GM23338 (cell line): Measurements from ENCODE around the gene RAD51C. TPM values are rescaled to one million over a fixed set of nuclear protein-coding genes. Genes with fewer than 3 reads are reported as not detected.
"Not testable (repeated sequence)": the region's sequence is repeated elsewhere in the genome, so short reads cannot be mapped to it uniquely, and the experiment has no call there.

Source experiments
- ATAC-seq: fragments of 200-7000 bp; cut with Tn5 transposase; 3 replicates; pipeline ENCODE4 v1.9.1; 2020
- DNase-seq: peaks from one replicate; pipeline ENCODE4 v3.0.0-alpha.2; 2015; ENCODE audit warnings: low spot score
- H2AFZ ChIP-seq: fragments of 200-600 bp; sonication (generic); 2 replicates; pipeline ENCODE4 v1.8.0; 2016; ENCODE audit warnings: antibody characterized with exemption, mild to moderate bottlenecking, moderate library complexity
- H3F3A ChIP-seq: fragments of 200-600 bp; sonication (generic); replicated peaks from 2 replicates; pipeline ENCODE4 v1.8.0; 2017; ENCODE audit warnings: antibody characterized with exemption, mixed run types, low read depth
- H3K27ac ChIP-seq: fragments of 200-600 bp; sonication (generic); 2 replicates; pipeline ENCODE4 v1.6.1; 2016; ENCODE audit warnings: low read depth
- H3K27me3 ChIP-seq: fragments of 200-600 bp; sonication (generic); 2 replicates; pipeline ENCODE4 v1.8.0; 2016; ENCODE audit warnings: mild to moderate bottlenecking, mixed run types, moderate library complexity; ENCODE audit not compliant: insufficient read depth
- H3K36me3 ChIP-seq: fragments of 200-600 bp; sonication (generic); 2 replicates; pipeline ENCODE4 v1.8.0; 2016; ENCODE audit warnings: mild to moderate bottlenecking; ENCODE audit not compliant: insufficient read depth
- H3K4me1 ChIP-seq: fragments of 200-600 bp; sonication (generic); 2 replicates; pipeline ENCODE4 v1.8.0; 2016; ENCODE audit warnings: mild to moderate bottlenecking, moderate library complexity; ENCODE audit not compliant: insufficient read depth
- H3K4me2 ChIP-seq: fragments of 200-600 bp; sonication (generic); 2 replicates; pipeline ENCODE4 v1.7.1; 2017; ENCODE audit warnings: mixed run types
- H3K4me3 ChIP-seq: fragments of 200-600 bp; sonication (generic); 2 replicates; pipeline ENCODE4 v1.6.1; 2016; ENCODE audit warnings: mixed run types
- H3K79me2 ChIP-seq: fragments of 200-600 bp; sonication (generic); replicated peaks from 2 replicates; pipeline ENCODE4 v1.8.0; 2017; ENCODE audit warnings: mild to moderate bottlenecking; ENCODE audit not compliant: insufficient read depth
- H3K9me2 ChIP-seq: fragments of 200-600 bp; sonication (generic); 2 replicates; pipeline ENCODE4 v1.8.0; 2017; ENCODE audit not compliant: insufficient read depth
- H4K20me1 ChIP-seq: fragments of 200-600 bp; sonication (generic); replicated peaks from 2 replicates; pipeline ENCODE4 v1.8.0; 2017; ENCODE audit warnings: mild to moderate bottlenecking; ENCODE audit not compliant: insufficient read depth
- H3K27ac Mint-ChIP-seq: 2 replicates; pipeline ENCODE4 v1.8.0; 2020; ENCODE audit warnings: inconsistent platforms, mild to moderate bottlenecking, moderate library complexity, mixed read lengths
- H3K27me3 Mint-ChIP-seq: 3 replicates; pipeline ENCODE4 v1.8.0; 2022; ENCODE audit warnings: low read depth, mild to moderate bottlenecking, moderate library complexity, mixed read lengths, inconsistent platforms; ENCODE audit not compliant: insufficient read depth, poor library complexity
- H3K36me3 Mint-ChIP-seq: 3 replicates; pipeline ENCODE4 v1.8.0; 2021; ENCODE audit warnings: low read depth, mild to moderate bottlenecking, inconsistent platforms, moderate library complexity, mixed read lengths
- H3K4me1 Mint-ChIP-seq: 3 replicates; pipeline ENCODE4 v1.8.0; 2020; ENCODE audit warnings: mild to moderate bottlenecking, inconsistent platforms, mixed read lengths
- H3K4me3 Mint-ChIP-seq: 3 replicates; pipeline ENCODE4 v1.8.0; 2021; ENCODE audit warnings: moderate library complexity, mild to moderate bottlenecking, inconsistent platforms, mixed read lengths
- H3K9me3 Mint-ChIP-seq: 3 replicates; pipeline ENCODE4 v1.8.0; 2020; ENCODE audit warnings: moderate library complexity, mild to moderate bottlenecking, inconsistent platforms, mixed read lengths
- CTCF ChIP-seq, 2 experiments: fragments of 200-600 bp in 1 of 2; sonication (generic) in 1 of 2; conservative IDR thresholded peaks; 2 replicates each; pipeline versions ENCODE4 v1.5.1 to v1.6.1; 2016 to 2017; ENCODE audit warnings: antibody characterized with exemption in 2 of 2, low read depth in 2 of 2, mild to moderate bottlenecking in 2 of 2, moderate library complexity in 1 of 2
- ETS1 ChIP-seq: IDR thresholded peaks from 2 replicates; pipeline ENCODE4 v1.6.1; 2016; ENCODE audit warnings: antibody characterized with exemption
- JUNB ChIP-seq: IDR thresholded peaks from one replicate; pipeline ENCODE4 v1.6.1; 2016; ENCODE audit warnings: antibody characterized with exemption; ENCODE audit not compliant: unreplicated experiment
- POLR2AphosphoS5 ChIP-seq: IDR thresholded peaks from 2 replicates; pipeline ENCODE4 v1.6.1; 2016; ENCODE audit warnings: antibody characterized with exemption, low read depth
- ZNF114 ChIP-seq: fragments of 250-450 bp; sonication (Bioruptor Pico); IDR thresholded peaks from 2 replicates; pipeline ENCODE4 v1.5.0; 2020; ENCODE audit warnings: mild to moderate bottlenecking, moderate library complexity
- ZNF462 ChIP-seq: fragments of 250-450 bp; sonication (Bioruptor Pico); IDR thresholded peaks from 2 replicates; pipeline ENCODE4 v1.5.0; 2020; ENCODE audit warnings: mild to moderate bottlenecking, moderate library complexity
- polyA plus RNA-seq: library from polyadenylated mRNA; unstranded; fragments of >200 nt; fragmentation: Nextera tagmentation; extraction: Ambion mirVana; gene quantifications from 2 replicates; pipeline ENCODE4 v1.2.1, GENCODE V29; 2016
- total RNA-seq: library from RNA; depleted of rRNA; stranded (reverse); fragments of >200 nt; shearing (Covaris generic); gene quantifications from 2 replicates; pipeline ENCODE4 v1.2.3, GENCODE V29; 2014

The RAD51C gene
- total and polyA plus RNA-seq, 2 experiments from 2014 or later, result 9.3 to 33.6 TPM

- no peak for TF ChIP-seq ZNF462 (CRISPR knock-in tag)
- TF ChIP-seq CTCF (conservative IDR thresholded peaks at IDR 0.05; ENCODE audit: low read depth in 2 of 2), result no peak
- no peak for TF ChIP-seq ZNF114 (CRISPR knock-in tag)
- TF ChIP-seq ETS1, result no peak
- no peak for TF ChIP-seq JUNB
- TF ChIP-seq POLR2AphosphoS5, result no peak
These were observed 72.0 kb downstream of the RAD51C start (continued) for GRCh38 chr17:58764373-58764772.

GRCh38 chr17:58778482-58778881, 86.1 kb downstream of the RAD51C start:
- not testable (repeated sequence) for H3K4me1 ChIP-seq, H3K27me3 ChIP-seq, H3K4me3 Mint-ChIP-seq, ATAC-seq, H3K27ac ChIP-seq, H3K4me1 Mint-ChIP-seq, H3K27ac Mint-ChIP-seq, H3K9me2 ChIP-seq, H3K4me2 ChIP-seq, H3F3A ChIP-seq, DNase-seq, H4K20me1 ChIP-seq, H3K27me3 Mint-ChIP-seq, H2AFZ ChIP-seq, H3K36me3 Mint-ChIP-seq, H3K4me3 ChIP-seq, H3K36me3 ChIP-seq, H3K9me3 Mint-ChIP-seq, H3K79me2 ChIP-seq
